ENCODE data around the gene APC. TPM values are rescaled to one million over a fixed set of nuclear protein-coding genes. Genes with fewer than 3 reads are reported as not detected.

APC gene
- total and polyA plus RNA-seq, 2 of the 13 experiments (the other 11 are each of a cell fraction or from before 2014, with no cell fraction given): 6.1 to 19.0 TPM

GRCh38 chr5:112860929-112861637 lies 123.4 kb downstream of the APC start, which contains the start of gene SRP19 (continued):
- TF ChIP-seq PRDM10 (CRISPR knock-in tag; IDR thresholded peaks at IDR 0.05; ENCODE audit: low read depth): 0 out of 2 replicates have a peak, but pooled peaks have one; percentile 41
- TF ChIP-seq NR1H2 (CRISPR knock-in tag; IDR thresholded peaks at IDR 0.05; ENCODE audit: borderline replicate concordance, low read depth): peak; percentile 88
- no peak for TF ChIP-seq STAT6 (CRISPR knock-in tag; IDR thresholded peaks at IDR 0.05; ENCODE audit: borderline replicate concordance)
- peak; percentile 79 for TF ChIP-seq ZNF124 (CRISPR knock-in tag; IDR thresholded peaks at IDR 0.05)
- TF ChIP-seq KAT8 (CRISPR knock-in tag; IDR thresholded peaks at IDR 0.05): peak; percentile 97
- peak; percentile 60; the same call in 1 of the 2 replicates for TF ChIP-seq ZBTB14 (CRISPR knock-in tag; IDR thresholded peaks at IDR 0.05)
- TF ChIP-seq EZH2 (conservative IDR thresholded peaks at IDR 0.05; ENCODE audit: low read depth, low read length): no peak
- TF ChIP-seq GATAD1 (CRISPR knock-in tag; IDR thresholded peaks at IDR 0.05): peak; percentile 92
- peak; percentile 32; the same call in 1 of the 2 replicates for TF ChIP-seq ZNF629 (CRISPR knock-in tag; conservative IDR thresholded peaks at IDR 0.05)
- TF ChIP-seq GMEB2 (CRISPR knock-in tag; IDR thresholded peaks at IDR 0.05; ENCODE audit: low read depth): no peak
- TF ChIP-seq DZIP1 (CRISPR knock-in tag; IDR thresholded peaks at IDR 0.05): peak; percentile 84; the same call in 1 of the 2 replicates
- no peak; the same call in 1 of the 2 replicates for TF ChIP-seq ZNF570 (CRISPR knock-in tag; IDR thresholded peaks at IDR 0.05; ENCODE audit: borderline replicate concordance)
- peak; percentile 99 for TF ChIP-seq MAX (IDR thresholded peaks at IDR 0.05)
- TF ChIP-seq ELK4 (CRISPR knock-in tag; IDR thresholded peaks at IDR 0.05; ENCODE audit: borderline replicate concordance): peak; percentile 88; the same call in 1 of the 2 replicates
